ENCODE data around the gene MFSD6. TPM values are rescaled to one million over a fixed set of nuclear protein-coding genes. Genes with fewer than 3 reads are reported as not detected.

Gene MFSD6
- total RNA-seq, 4 donors from 2014 or later, result 87.1 to 96.6 (median 92.4) TPM

DNA sequence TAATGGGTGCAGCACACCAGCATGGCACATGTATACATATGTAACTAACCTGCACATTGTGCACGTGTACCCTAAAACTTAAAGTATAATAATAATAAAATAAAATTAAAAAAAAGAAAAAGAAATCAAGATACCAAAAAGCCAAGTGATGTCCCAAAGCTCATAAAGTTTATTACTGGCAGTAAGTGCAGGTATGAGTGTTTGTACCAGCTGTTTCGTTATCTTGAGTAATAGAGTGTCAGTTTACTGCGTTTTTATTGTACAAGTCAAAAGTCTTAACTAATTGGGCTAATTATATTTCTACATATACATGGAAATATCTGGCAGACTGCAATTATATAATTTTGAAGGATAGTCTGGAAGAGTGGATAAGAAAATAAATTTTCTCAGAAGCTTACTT is 41.8 kb downstream of the MFSD6 start:
- Histone ChIP-seq H3K36me3 (peaks cover 0 to 6% (median 0%) of the 10 kb centered on the region in 3 donors), H3K4me1 (peaks cover 0 to 51% (median 10%) of the 10 kb centered on the region in 4 donors), H3K4me3 (no peak overlapping the region), H3K27ac (no peak overlapping the region), H3K9me3 (no peaks in the 10 kb centered on the region), H3K27me3 (no peaks in the 10 kb centered on the region)
- 96 to 98% methylated on average over 3 of the region's 3 CpGs for WGBS, 2 donors
- TF ChIP-seq, protein P1, sequence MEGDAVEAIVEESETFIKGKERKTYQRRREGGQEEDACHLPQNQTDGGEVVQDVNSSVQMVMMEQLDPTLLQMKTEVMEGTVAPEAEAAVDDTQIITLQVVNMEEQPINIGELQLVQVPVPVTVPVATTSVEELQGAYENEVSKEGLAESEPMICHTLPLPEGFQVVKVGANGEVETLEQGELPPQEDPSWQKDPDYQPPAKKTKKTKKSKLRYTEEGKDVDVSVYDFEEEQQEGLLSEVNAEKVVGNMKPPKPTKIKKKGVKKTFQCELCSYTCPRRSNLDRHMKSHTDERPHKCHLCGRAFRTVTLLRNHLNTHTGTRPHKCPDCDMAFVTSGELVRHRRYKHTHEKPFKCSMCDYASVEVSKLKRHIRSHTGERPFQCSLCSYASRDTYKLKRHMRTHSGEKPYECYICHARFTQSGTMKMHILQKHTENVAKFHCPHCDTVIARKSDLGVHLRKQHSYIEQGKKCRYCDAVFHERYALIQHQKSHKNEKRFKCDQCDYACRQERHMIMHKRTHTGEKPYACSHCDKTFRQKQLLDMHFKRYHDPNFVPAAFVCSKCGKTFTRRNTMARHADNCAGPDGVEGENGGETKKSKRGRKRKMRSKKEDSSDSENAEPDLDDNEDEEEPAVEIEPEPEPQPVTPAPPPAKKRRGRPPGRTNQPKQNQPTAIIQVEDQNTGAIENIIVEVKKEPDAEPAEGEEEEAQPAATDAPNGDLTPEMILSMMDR (IDR thresholded peaks at IDR 0.05), result no peak
- TF ChIP-seq POLR2A (IDR thresholded peaks at IDR 0.05), result no peak
- TF ChIP-seq EP300 (IDR thresholded peaks at IDR 0.05), result no peak
- no peak for DNase-seq (ENCODE audit: low spot score in 2 of 2)

DNA sequence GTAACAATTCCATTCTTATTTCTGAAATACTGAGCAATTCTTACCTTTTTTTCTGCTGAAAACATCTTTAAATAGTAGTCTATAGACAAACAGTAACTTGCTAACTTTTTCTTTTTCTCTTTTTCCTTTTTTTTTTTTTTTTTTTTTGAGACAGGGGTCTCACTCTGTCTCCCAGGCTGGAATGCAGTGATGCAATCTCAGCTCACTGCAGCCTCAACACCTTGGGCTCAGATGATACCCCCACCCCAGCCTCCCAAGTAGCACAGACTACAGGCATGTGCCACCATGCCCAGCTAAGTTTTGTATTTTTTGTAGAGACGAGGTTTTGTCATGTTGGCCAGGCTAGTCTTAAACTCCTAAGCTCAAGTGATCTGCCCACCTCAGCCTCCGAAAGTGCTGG is 42.2 kb downstream of the MFSD6 start:
- no peaks in the 10 kb centered on the region for H3K9me3 ChIP-seq
- 95 to 96% methylated on average over 2 of the region's 2 CpGs for WGBS, 2 donors
- DNase-seq (ENCODE audit: low spot score in 2 of 2), result no peak
- TF ChIP-seq, protein P1 (IDR thresholded peaks at IDR 0.05), result no peak
- TF ChIP-seq EP300 (IDR thresholded peaks at IDR 0.05), result no peak
- TF ChIP-seq POLR2A (IDR thresholded peaks at IDR 0.05), result no peak
- no peak overlapping the region for H3K4me3 ChIP-seq
- peaks cover 0 to 46% (median 9%) of the 10 kb centered on the region in 4 donors for H3K4me1 ChIP-seq
- peaks cover 0 to 6% (median 0%) of the 10 kb centered on the region in 3 donors for H3K36me3 ChIP-seq
- no peak overlapping the region for H3K27ac ChIP-seq
- no peaks in the 10 kb centered on the region for H3K27me3 ChIP-seq

DNA sequence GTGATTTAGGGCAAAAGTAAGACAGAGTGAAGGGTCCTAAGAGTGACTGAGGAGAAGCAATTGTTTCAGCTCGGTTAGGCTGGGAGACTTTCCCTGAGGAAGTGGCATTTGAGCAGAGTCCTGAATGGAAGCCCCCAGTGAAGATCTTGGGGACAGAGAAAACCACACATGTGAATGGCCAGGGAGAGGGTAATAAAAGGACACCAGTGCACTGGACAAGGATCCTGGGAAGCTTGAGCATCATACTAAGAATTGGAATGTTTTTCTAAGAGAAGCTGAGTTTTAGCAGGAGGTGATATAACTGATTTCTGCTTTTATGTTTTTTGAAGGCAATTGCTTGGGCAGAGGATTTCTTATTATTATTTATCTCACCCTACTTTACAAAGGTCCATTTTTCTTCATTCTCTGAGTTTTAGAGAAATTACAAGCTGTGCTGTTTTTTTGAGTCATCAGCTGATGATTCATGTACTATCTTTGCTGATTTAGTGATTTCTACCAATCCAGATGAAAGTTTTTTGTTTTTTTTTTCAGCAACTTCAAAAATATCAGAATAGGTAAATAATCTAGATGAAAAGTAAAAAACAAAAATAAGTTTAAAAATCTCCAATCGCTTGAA is 43.5 kb downstream of the MFSD6 start:
- no peaks in the 10 kb centered on the region for H3K27me3 ChIP-seq
- H3K36me3 ChIP-seq, result peaks cover 0 to 13% (median 0%) of the 10 kb centered on the region in 3 donors
- no peak overlapping the region for H3K4me3 ChIP-seq
- H3K27ac ChIP-seq, result peak overlapping the region in 2 of 4 donors; percentile 23 to 42
- TF ChIP-seq EP300 (IDR thresholded peaks at IDR 0.05) (no peak), POLR2A (IDR thresholded peaks at IDR 0.05) (no peak)
- TF ChIP-seq, protein P1 (IDR thresholded peaks at IDR 0.05), result no peak
- peaks cover 0 to 33% (median 9%) of the 10 kb centered on the region in 4 donors for H3K4me1 ChIP-seq
- DNase-seq (ENCODE audit: low spot score in 2 of 2), result no peak
- 58 to 76% methylated on average over 2 of the region's 2 CpGs for WGBS, 2 donors
- H3K9me3 ChIP-seq, result no peaks in the 10 kb centered on the region

DNA sequence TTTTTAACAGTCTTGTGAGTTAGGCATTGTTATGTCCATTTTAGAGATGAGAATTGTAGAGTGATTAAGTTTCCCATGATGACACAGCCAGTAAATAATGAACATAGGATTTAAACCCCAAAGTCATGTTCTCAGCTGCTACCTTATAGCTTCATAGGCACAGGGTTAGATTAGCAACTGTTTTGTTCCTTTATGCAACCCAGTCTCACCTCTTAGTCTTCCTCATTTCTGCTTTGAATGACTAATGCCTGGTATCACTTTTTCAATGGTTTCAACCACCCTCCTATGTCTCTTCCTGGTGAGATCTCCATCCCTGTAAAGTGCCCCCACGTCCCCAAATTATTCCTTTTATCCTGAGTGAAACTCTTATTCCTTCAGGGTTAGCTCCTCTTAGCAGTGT is 44.3 kb downstream of the MFSD6 start:
- peaks cover 0 to 26% (median 7%) of the 10 kb centered on the region in 4 donors for H3K4me1 ChIP-seq
- H3K36me3 ChIP-seq, result peaks cover 0 to 20% (median 0%) of the 10 kb centered on the region in 3 donors
- H3K27me3 ChIP-seq, result no peaks in the 10 kb centered on the region
- no peak overlapping the region for H3K27ac ChIP-seq
- TF ChIP-seq EP300 (IDR thresholded peaks at IDR 0.05) (no peak), POLR2A (IDR thresholded peaks at IDR 0.05) (no peak)
- TF ChIP-seq, protein P1 (IDR thresholded peaks at IDR 0.05), result no peak
- H3K4me3 ChIP-seq, result no peak overlapping the region
- DNase-seq (ENCODE audit: low spot score in 2 of 2), result no peak
- WGBS, 2 donors, result 78 to 82% methylated on average over 1 of the region's 1 CpG
- no peaks in the 10 kb centered on the region for H3K9me3 ChIP-seq

DNA sequence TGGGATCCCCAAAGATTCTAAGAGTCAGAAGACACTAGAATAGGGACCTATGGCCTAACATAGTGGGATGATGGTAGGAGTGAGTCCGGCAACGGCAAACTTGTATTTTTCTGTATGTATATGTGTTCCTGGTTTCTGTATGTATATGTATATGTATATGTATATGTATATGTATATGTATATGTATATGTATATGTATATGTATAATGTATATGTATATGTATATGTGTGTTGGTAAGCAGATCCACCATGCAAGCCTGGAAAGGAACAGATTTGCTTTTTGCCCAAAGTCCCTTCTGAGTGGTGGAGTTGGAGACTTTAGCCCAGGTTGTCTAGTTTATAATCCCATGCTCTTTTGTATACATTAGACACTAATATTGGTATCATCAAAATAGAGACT is 46.6 kb downstream of the MFSD6 start:
- Histone ChIP-seq H3K4me3 (no peak overlapping the region), H3K27me3 (no peaks in the 10 kb centered on the region), H3K36me3 (peaks cover 0 to 27% (median 0%) of the 10 kb centered on the region in 3 donors), H3K27ac (no peak overlapping the region), H3K9me3 (no peaks in the 10 kb centered on the region), H3K4me1 (peaks cover 0 to 17% (median 3%) of the 10 kb centered on the region in 4 donors)
- TF ChIP-seq, protein P1 (IDR thresholded peaks at IDR 0.05), result no peak
- TF ChIP-seq EP300 (IDR thresholded peaks at IDR 0.05), result no peak
- no peak for TF ChIP-seq POLR2A (IDR thresholded peaks at IDR 0.05)
- WGBS, 2 donors, result 96 to 97% methylated on average over 2 of the region's 2 CpGs
- DNase-seq (ENCODE audit: low spot score in 2 of 2), result no peak
